Measurements from ENCODE around the gene UBIAD1.

- TF ChIP-seq, protein P1, sequence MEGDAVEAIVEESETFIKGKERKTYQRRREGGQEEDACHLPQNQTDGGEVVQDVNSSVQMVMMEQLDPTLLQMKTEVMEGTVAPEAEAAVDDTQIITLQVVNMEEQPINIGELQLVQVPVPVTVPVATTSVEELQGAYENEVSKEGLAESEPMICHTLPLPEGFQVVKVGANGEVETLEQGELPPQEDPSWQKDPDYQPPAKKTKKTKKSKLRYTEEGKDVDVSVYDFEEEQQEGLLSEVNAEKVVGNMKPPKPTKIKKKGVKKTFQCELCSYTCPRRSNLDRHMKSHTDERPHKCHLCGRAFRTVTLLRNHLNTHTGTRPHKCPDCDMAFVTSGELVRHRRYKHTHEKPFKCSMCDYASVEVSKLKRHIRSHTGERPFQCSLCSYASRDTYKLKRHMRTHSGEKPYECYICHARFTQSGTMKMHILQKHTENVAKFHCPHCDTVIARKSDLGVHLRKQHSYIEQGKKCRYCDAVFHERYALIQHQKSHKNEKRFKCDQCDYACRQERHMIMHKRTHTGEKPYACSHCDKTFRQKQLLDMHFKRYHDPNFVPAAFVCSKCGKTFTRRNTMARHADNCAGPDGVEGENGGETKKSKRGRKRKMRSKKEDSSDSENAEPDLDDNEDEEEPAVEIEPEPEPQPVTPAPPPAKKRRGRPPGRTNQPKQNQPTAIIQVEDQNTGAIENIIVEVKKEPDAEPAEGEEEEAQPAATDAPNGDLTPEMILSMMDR (conservative IDR thresholded peaks at IDR 0.05; ENCODE audit: low read depth in 2 of 2): peak; percentile 94 to 97
- TF ChIP-seq JUNB (IDR thresholded peaks at IDR 0.05; ENCODE audit: unreplicated experiment) (no peak), EZH2 (IDR thresholded peaks at IDR 0.05; ENCODE audit: low read depth, unreplicated experiment) (no peak), POLR2AphosphoS5 (IDR thresholded peaks at IDR 0.05; ENCODE audit: low read depth) (no peak), EZH2phosphoT487 (IDR thresholded peaks at IDR 0.05; ENCODE audit: unreplicated experiment) (no peak), CREB1 (CRISPR knock-in tag; IDR thresholded peaks at IDR 0.05; ENCODE audit: low read depth) (no peak), ZNF331 (CRISPR knock-in tag; IDR thresholded peaks at IDR 0.05; ENCODE audit: low read depth) (no peak), NANOG (IDR thresholded peaks at IDR 0.05; ENCODE audit: borderline replicate concordance) (no peak)
- TF ChIP-seq, protein P2, sequence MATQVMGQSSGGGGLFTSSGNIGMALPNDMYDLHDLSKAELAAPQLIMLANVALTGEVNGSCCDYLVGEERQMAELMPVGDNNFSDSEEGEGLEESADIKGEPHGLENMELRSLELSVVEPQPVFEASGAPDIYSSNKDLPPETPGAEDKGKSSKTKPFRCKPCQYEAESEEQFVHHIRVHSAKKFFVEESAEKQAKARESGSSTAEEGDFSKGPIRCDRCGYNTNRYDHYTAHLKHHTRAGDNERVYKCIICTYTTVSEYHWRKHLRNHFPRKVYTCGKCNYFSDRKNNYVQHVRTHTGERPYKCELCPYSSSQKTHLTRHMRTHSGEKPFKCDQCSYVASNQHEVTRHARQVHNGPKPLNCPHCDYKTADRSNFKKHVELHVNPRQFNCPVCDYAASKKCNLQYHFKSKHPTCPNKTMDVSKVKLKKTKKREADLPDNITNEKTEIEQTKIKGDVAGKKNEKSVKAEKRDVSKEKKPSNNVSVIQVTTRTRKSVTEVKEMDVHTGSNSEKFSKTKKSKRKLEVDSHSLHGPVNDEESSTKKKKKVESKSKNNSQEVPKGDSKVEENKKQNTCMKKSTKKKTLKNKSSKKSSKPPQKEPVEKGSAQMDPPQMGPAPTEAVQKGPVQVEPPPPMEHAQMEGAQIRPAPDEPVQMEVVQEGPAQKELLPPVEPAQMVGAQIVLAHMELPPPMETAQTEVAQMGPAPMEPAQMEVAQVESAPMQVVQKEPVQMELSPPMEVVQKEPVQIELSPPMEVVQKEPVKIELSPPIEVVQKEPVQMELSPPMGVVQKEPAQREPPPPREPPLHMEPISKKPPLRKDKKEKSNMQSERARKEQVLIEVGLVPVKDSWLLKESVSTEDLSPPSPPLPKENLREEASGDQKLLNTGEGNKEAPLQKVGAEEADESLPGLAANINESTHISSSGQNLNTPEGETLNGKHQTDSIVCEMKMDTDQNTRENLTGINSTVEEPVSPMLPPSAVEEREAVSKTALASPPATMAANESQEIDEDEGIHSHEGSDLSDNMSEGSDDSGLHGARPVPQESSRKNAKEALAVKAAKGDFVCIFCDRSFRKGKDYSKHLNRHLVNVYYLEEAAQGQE (IDR thresholded peaks at IDR 0.05; ENCODE audit: unreplicated experiment): no peak
- TF ChIP-seq, protein P3, sequence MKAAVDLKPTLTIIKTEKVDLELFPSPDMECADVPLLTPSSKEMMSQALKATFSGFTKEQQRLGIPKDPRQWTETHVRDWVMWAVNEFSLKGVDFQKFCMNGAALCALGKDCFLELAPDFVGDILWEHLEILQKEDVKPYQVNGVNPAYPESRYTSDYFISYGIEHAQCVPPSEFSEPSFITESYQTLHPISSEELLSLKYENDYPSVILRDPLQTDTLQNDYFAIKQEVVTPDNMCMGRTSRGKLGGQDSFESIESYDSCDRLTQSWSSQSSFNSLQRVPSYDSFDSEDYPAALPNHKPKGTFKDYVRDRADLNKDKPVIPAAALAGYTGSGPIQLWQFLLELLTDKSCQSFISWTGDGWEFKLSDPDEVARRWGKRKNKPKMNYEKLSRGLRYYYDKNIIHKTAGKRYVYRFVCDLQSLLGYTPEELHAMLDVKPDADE (IDR thresholded peaks at IDR 0.05): no peak
Observed at GRCh38 chr1:11320153-11320936, 47.3 kb downstream of the UBIAD1 start.
